Measurements from ENCODE around the gene RNASEH2A. TPM values are rescaled to one million over a fixed set of nuclear protein-coding genes. Genes with fewer than 3 reads are reported as not detected.

The RNASEH2A gene
- total and polyA plus RNA-seq, 2 of the 4 experiments (the other 2 are of a cell fraction) = 34.9 to 44.6 TPM

- H4K8ac ChIP-seq (ENCODE audit: low read depth in 2 of 2, low read length in 2 of 2) = peak overlapping the region; percentile 10 to 88; a peak in 2 of 4 replicates
- peak overlapping the region; percentile 55 for H3K56ac ChIP-seq (ENCODE audit: extremely low read depth, insufficient read depth, low read length)
- WGBS, 2 experiments (ENCODE audit: extremely low coverage in 2 of 2, insufficient read length in 1 of 2) = 0% methylated on average over 55 of the region's 84 CpGs; no CpG with 5 or more reads in 1 of the 2 experiments
- H4K20me1 ChIP-seq (ENCODE audit: insufficient read depth, low read length) = peaks cover 20% of the 10 kb centered on the region
- peaks cover 0 to 39% of the 10 kb centered on the region in 2 experiments; a peak in 2 of 4 replicates for H3K79me1 ChIP-seq (ENCODE audit: low read depth in 1 of 2, low read length in 2 of 2)
- no peaks in the 10 kb centered on the region for H3K36me3 ChIP-seq (ENCODE audit: control insufficient read depth, insufficient read depth, low read length)
- H3K27ac ChIP-seq (ENCODE audit: insufficient read depth, low read length) = peak overlapping the region; percentile 85
- no peaks in the 10 kb centered on the region; the same call in none of the 2 replicates for H3K9me1 ChIP-seq (ENCODE audit: insufficient read depth, low read length)
- peak overlapping the region; percentile 95 for H3K14ac ChIP-seq (replicated peaks; ENCODE audit: low read depth, low read length)
- CTCF ChIA-PET = interaction anchor here (1.1 to 3.0 kb wide), 5 partner anchors 15 to 35 kb away, joined by 3 to 14 read pairs (median 8); no protein-coding TSS in a partner anchor
- ATAC-seq (ENCODE audit: low read depth) (no peak), DNase-seq (peak; percentile 55)
- peak overlapping the region; percentile 92 for H2BK5ac ChIP-seq (ENCODE audit: low read depth, low read length, poor library complexity, severe bottlenecking)
- no TSS peak for BruUV-seq (replicated peaks)
- peak overlapping the region; percentile 88 for H3K4me2 ChIP-seq (ENCODE audit: low read depth, low read length)
- dilution Hi-C loops (cut with HindIII; ENCODE audit: low sequenced_read_pairs, unreplicated experiment) = no loop called here
- intact Hi-C loops (cut with micrococcal nuclease) = no loop called here
- peak overlapping the region; percentile 97 for H3K4me3 ChIP-seq (ENCODE audit: insufficient read depth, low read depth, low read length)
- H2BK15ac ChIP-seq (ENCODE audit: low read depth, low read length) = no peak overlapping the region
- peak overlapping the region; percentile 81 for H2AFZ ChIP-seq (replicated peaks; ENCODE audit: low read length, poor library complexity)
- H3K9me3 ChIP-seq (ENCODE audit: control insufficient read depth, insufficient read depth, low read length) = no peaks in the 10 kb centered on the region
- H2AK5ac ChIP-seq (ENCODE audit: low read depth, low read length) = peak overlapping the region; percentile 72
- H3K4me1 ChIP-seq (ENCODE audit: control insufficient read depth, insufficient read depth, low read length) = peaks cover 19% of the 10 kb centered on the region
- POLR2A ChIA-PET (ENCODE audit: unreplicated experiment) = interaction anchor here (0.6 to 2.4 kb wide), 7 partner anchors 9 to 358 kb away, joined by 3 to 11 read pairs (median 5); partner anchors contain the start of genes IER2 and STX10
- H2AK9ac ChIP-seq (replicated peaks; ENCODE audit: low read depth, low read length, poor library complexity) = peak overlapping the region; percentile 97
- no peaks in the 10 kb centered on the region for H3K27me3 ChIP-seq (ENCODE audit: control insufficient read depth, insufficient read depth, low read length)
- H3K4ac ChIP-seq (ENCODE audit: low read depth, low read length) = peak overlapping the region; percentile 83
- H4K5ac ChIP-seq (ENCODE audit: low read depth, low read length) = peak overlapping the region; percentile 62; the same call in 1 of the 2 replicates
- H3K9ac ChIP-seq (ENCODE audit: low read depth, low read length) = peak overlapping the region; percentile 80
- no peak overlapping the region for H2BK20ac ChIP-seq (ENCODE audit: low read depth, low read length)
- peak overlapping the region; percentile 64; the same call in 1 of the 2 replicates for H4K91ac ChIP-seq (ENCODE audit: insufficient read depth, low read depth, low read length)
- peak overlapping the region; percentile 17; the same call in 1 of the 2 replicates for H2BK120ac ChIP-seq (ENCODE audit: low read depth, low read length)
- H3K23ac ChIP-seq (ENCODE audit: low read depth, low read length) = peak overlapping the region; percentile 69
- H3K18ac ChIP-seq (ENCODE audit: low read depth, low read length) = peak overlapping the region; percentile 64; the same call in 1 of the 2 replicates
- in situ Hi-C loops (cut with MboI; ENCODE audit: low sequenced_read_pairs) = loop anchor here (25.0 kb wide), 1 partner anchor 1045 kb away; no protein-coding TSS in a partner anchor
- TF ChIP-seq CHD1 (IDR thresholded peaks at IDR 0.05; ENCODE audit: low read depth, low read length) (peak; percentile 100), MAZ (IDR thresholded peaks at IDR 0.05; ENCODE audit: borderline replicate concordance, low read depth, low read length) (peak; percentile 60; the same call in 1 of the 2 replicates), USF2 (IDR thresholded peaks at IDR 0.05; ENCODE audit: low read depth, low read length) (peak; percentile 54), BHLHE40 (IDR thresholded peaks at IDR 0.05; ENCODE audit: low read depth, low read length) (no peak)
Measured at GRCh38 chr19:12792051-12792852, 14.1 kb upstream of the RNASEH2A start.
